Measurements from ENCODE around the gene MRM3.

- no peak for TF ChIP-seq ZNF513 (tag by site-specific recombination; IDR thresholded peaks at IDR 0.05)
- no peak for TF ChIP-seq CTCF (tag by site-specific recombination; IDR thresholded peaks at IDR 0.05)
- TF ChIP-seq ZNF391 (tag by site-specific recombination; IDR thresholded peaks at IDR 0.05; ENCODE audit: borderline replicate concordance, low read depth): no peak
Observed at GRCh38 chr17:788551-788950, 6.4 kb downstream of the MRM3 start.

Data from HEK293 (cell line).